Stimulated activated CD8-positive, alpha-beta memory T cell treated with anti-CD3 and anti-CD28 coated beads, Interleukin-7, amount 100 ng/mL, for 4 hours (primary cell): ENCODE measurements around the gene DBP.

Experiments used
- DNase-seq, 2 donors: peaks; one replicate each; pipeline ENCODE4 v3.0.0-alpha.2; 2020; ENCODE audit warnings: low read depth in 2 of 2

Gene DBP

DNA sequence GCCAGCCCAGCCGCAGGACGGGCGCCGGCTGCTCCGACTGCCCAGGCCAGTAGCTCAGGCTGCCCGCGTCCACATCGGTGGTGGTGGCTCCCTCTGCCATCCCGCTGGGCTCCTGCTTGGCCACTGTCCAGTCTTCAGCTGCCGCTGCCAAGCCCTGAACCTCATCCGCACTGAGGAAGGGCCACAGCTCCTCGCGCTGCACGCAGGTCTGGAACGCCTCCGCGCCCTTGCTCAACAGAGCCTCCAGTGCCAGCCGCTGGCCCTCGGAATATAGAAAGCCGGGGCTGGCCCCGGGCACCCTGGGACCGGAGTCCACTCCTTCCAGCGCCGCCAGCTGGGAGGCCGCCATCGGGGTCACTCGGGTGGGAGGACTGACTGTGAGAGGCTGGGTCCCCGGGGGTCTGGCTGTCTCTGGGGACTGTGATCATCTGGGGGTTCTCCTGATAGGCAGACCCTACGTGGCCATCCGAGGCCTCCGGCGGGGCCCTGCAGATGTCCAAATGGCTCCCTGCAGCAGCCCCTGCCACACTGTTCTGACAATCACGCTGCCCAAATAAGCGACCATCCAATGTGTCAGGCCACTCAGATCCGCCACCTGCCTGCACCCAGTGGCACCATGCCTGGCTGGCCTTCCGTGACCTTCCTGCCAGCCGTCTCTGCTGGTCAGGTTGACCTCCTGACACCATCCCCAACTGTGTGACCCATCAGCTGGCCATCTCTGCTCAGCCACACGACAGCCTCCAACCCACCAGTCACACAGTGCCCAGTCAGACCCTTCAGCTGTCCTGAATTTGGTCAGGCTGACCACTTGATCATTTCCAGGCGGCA, 23.9 kb downstream of the DBP start:
- no peak for DNase-seq

DNA sequence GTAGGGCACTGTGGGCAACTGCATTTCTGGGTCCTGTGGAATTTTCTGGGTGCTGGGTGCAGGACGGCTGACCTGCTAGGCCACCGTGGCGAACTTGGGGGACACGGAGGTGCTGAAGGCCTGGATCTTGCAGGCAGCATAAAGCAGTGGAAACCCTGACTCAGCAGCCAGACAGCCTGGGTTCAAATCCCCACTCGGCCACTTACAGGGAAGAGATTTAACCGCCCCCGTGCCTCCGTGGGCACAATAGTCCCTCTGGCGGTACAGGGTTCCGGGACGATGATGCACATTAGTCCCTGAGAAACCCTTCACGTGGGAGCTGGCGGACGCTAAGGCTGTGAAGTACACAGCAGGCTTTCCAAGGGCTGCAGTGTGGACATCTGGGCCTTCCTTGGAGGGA, 25.3 kb downstream of the DBP start:
- no peak for DNase-seq

DNA sequence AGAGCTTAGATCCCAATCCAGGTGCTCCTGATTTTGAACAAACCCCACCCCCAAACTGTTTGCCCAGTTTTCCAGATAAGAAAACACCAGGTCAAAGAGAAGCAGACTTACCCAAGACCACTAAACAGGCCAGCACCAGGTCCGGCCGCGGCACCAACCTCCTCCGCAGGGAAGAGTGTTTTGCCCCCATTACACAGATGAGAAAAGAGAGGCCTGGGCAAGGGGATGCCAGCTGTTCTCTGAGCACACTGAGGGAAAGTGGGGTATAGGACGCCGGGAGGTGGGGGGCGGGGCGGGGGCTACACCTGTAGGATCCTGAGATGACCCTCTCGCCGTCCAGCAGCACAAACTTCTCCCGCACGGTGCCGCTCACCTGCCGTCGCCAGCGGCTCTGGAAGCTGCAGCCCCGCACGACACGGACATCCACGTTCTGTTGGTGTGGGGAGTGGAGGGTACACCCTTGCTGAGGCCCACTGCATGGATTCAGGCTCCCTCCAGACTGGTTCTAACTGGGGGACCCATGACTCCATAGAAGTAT, 27.5 kb downstream of the DBP start:
- no peak for DNase-seq

DNA sequence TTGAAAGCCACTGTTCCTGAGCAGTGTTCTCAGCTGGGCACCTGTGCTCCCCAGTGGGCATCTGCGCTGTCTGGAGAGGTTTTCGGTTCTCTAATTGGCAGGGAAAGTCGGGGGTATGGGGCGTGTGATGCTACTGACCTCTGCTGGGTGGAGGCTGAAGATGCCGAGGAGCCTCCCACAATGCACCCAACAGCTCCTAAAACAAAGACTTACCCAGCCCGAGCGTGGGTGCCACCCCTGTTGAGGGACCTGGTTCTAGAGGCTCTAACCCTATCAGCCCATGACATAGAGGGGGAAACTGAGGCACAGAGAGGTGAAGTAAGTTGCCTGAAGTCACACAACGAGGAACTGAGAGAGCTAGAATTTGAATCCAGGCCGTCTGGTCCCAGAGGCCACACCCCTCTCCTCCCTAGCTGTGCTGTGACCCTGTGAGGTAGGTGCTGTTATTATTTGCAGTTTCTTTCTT, 28.3 kb downstream of the DBP start:
- peak in 1 of 2 donors; percentile 30 for DNase-seq

DNA sequence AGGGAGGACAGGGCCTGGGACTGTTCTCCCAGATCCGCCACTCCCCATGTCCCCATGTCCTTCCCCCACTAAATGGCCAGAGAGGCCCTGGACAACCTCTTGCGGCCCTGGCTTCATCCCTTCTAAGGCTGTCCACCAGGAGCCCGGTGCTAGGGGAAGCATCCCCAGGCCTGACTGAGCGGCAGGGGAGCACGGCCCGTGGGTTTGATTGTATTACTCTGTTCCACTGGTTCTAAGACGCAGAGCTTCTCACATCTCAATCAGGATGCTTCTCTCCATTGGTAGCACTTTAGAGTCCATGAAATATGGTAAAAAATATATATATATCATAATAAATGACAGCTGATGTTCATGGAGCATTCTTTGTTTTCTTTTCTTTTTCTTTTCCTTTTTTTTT, 29.8 kb downstream of the DBP start:
- DNase-seq = no peak

DNA sequence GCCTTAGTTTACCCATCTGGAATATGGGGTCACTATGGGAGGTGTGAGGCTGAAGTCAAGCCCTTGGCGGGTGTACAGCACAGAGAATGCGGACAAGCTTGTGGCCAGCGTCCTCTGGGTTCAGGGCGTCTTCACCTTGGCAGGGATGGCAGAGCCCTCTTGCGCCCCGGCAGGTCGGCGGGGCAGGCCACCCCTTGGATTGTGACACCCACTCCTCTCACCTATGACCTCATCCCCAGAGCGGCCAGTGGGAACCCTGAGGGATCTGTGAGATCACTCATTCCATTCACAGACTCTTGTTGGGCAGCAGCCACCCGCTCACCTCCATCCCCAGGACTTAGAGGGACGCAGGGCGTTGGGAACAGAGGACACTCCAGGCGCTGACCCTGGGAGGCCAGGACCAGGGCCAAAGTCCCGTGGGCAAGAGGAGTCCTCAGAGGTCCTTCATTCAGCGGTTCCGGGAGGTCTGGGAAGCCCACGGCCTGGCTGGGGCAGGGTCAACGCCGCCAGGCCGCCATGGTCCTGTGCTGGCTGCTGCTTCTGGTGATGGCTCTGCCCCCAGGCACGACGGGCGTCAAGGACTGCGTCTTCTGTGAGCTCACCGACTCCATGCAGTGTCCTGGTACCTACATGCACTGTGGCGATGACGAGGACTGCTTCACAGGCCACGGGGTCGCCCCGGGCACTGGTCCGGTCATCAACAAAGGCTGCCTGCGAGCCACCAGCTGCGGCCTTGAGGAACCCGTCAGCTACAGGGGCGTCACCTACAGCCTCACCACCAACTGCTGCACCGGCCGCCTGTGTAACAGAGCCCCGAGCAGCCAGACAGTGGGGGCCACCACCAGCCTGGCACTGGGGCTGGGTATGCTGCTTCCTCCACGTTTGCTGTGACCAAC, 30.5 kb downstream of the DBP start, which contains the start of gene SPACA4:
Gene SPACA4, plus strand, starts transcription at position 280 of the 896 bp plus-strand sequence. Its CDS starts 237 bp downstream, at position 517.
- DNase-seq = no peak

DNA sequence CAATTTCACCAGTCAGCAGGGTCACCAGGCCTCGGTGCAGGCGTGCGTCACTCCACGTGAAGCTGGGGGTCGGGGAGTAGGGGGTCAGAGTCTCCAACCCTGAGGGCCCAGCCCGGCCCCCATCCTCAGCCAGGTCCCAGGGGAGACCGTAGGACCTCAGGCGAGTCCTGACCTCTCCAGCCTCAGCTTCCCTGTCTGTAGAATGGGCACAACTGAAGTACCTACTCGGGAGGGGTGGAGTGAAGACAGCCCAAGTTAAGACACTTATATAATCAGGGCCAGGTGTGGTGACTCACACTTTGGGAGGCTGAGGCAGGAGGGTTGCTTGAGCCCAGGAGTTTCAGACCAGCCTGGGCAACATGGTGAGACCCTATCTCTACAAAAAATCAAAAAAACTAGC, 33.3 kb downstream of the DBP start:
- no peak for DNase-seq

DNA sequence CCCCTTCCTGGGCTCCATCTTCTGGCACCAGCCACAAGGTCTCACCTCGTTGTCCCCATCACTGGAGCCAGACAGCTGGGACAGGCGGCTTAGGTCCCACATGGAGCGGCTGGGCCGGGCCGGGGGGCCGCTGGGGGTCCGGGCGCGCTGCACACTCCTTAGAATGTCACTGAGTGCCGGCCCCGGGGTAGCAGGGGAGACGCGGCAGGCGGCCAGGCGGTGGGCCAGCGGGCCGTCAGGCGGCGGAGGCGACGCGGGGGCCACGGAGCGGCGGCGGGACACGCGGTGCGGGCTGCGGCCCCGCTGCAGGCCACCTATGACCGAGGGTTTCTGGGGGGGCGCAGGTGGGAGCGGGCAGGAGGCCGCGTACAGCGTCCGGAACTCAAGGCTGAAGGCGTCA, 33.7 kb downstream of the DBP start:
- no peak for DNase-seq

DNA sequence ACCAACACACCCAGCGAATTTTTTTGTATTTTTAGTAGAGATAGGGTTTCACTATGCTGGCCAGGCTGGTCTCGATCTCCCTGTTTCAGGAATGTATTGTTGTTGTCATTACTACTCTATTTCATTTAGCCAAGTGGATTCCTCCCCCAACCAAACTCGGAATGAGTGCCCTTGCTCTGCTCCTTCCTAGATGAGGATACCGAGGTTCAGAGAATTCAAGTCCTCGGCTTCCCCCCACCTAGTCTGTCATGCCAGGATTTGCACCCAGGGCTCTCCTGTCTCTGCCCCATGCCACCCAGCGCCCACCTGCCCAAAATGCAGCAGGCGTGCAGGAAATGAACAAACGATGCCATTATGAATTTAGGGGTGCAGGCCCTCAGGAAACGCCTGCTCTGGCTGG, 34.2 kb downstream of the DBP start:
- DNase-seq = no peak

DNA sequence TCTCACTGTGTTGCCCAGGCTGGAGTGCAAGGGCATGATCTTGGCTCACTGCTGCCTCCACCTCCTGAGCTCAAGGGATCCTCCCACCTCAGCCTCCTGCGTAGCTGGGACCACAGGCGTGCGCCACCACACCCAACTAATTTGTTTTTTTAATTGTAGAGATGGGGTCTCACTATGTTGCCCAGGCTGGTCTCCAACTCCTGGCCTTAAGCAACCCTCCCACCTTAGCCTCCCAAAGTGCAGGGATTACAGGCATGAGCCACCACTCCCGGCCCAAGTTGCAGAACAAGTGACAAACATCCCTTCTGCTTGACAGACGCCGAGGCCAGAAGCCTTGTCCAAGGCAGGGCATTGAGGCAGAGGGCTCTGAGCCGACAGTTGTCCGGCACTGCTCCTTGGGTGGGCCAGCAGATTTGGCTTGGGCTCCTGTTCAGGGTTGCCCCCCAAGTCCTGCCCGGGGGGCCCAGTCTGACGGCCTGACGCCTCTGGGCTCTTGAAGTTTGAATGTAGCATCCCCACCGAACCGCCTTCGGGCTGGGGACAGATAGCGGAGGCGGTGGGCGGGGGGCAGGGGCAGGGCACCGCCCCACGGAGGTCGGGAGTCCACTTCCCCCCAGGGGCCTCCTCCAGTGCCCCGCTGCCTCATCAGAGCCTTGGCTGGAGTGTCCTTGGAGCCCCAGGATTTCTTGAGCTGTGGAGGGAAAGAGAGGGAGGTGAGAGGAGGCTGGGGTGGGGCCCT, 36.3 kb downstream of the DBP start:
- DNase-seq = no peak

DNA sequence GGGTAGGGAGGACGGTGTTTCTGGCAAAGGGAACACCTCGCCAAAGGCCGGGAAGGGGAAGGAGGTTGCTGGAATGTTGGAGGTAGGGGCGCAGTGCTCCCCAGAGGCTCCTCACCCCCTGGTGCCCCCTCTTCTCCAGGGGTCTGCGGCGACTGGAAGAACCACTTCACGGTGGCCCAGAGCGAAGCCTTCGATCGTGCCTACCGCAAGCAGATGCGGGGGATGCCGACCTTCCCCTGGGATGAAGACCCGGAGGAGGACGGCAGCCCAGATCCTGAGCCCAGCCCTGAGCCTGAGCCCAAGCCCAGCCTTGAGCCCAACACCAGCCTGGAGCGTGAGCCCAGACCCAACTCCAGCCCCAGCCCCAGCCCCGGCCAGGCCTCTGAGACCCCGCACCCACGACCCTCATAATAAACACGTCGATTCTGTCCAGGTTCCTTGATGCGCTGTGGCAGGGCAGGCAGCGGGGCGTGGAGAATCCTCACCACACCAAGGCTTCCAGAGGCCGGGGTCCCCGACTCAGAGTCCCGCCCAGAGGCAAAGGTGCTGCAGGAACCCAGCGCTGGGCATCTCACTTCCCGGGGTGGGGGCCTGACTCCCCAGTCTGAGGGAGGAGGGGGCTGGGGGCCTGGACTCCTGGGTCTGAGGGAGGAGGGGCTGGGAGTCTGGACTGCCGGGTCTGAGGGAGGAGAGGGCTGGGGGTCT, 38.0 kb downstream of the DBP start:
- DNase-seq = no peak

DNA sequence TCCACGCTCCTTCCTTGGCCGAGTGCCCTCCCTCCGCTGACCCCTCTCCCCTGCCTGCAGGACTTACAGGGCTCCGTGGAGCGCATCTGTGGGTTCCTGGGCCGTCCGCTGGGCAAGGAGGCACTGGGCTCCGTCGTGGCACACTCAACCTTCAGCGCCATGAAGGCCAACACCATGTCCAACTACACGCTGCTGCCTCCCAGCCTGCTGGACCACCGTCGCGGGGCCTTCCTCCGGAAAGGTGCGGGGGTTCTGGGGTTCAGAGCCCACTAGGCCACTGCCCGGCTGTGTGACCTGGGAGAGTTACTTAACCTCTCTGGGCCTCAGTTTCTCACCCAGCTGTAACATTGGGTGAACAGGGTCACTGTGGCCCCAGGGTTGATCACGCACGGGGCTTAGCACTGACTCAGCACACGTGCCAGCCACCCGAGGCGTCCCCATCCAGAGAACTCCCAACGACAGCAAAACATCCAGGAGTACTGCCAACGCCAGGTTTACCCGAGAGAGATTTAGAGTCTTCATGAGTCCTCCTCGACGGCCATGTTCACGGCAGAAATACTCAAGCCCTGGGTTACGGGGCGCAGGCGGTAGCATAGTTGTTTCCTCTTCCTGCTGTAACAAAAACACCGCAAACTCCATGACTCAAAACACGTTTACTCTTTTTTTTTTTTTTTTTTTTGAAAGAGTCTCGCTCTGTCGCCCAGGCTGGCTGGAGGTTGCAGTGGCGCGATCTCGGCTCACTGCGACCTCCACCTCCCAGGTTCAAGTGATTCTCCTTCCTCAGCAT, 40.3 kb downstream of the DBP start:
- DNase-seq = no peak

DNA sequence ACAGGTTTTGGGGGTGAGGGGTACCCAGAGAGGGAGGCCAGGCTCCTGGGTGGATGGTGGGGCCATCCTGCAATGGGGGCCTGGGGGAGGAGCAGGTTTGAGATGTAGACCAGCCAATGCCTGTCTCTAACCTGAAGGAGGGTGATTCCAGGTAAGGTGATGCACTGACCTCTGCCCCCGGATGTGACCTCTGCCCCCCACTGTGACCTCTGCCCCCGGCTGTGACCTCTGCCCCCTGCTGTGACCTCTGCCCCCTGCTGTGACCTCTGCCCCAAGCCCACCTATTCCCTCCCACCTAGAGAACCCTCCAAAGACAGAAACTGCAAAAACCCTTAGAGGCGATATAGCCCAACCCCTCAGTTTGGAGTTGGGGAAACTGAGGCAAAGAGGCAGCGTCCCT, 40.9 kb downstream of the DBP start:
- DNase-seq = no peak

DNA sequence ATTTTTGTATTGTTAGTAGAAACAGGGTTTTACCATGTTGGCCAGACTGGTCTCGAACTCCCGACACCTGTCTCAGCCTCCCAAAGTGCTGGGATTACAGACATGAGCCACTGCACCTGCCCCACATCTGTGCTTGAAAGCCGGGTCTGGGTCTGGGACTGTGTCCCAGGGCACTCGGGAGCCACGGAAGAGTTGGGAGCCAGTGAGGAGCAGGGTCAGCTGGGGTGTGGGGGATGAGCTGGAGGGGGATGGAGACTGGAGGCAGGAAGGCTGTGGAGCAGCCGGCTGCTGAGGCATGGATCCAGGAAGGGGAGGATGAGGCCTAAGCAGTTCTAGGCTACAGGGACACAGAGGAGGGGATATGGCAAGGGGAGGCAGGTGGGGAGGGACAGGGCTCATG, 41.3 kb downstream of the DBP start:
- no peak for DNase-seq

DNA sequence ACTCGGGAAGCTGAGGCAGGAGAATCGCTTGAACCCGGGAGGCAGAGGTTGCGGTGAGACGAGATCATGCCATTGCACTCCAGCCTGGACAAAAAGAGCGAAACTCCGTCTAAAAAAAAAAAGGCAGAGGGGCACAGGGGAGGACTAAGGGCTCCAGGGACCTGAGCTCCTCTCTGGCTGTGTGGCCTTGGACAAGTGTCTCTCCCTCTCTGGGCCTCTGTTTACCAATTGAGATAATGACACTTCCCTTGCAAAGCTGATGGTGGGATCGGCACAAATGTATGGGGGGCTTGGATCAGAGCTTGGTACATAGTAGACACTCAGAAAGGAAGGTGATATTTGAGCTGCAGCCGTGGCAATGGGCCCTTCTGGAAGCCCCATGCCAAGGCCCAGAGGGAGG, 42.0 kb downstream of the DBP start:
- no peak for DNase-seq

DNA sequence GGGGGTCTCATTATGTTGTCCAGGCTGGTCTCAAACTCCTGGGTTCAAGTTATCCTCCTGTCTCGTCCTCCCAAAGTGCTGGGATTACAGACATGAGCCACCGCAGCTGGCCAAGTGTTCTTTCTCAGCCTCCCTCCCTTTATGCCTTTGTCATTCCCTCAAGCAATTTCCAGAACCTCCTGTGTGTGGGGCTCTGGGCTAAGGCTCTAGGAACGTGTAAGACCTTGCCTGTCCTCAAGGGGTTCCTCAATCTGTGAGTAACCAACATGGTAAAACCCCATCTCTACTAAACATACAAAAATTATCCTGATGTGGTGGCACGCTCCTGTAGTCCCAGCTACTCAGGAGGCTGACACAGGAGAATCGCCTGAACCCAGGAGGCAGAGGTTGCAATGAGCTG, 46.2 kb downstream of the DBP start:
- no peak for DNase-seq

DNA sequence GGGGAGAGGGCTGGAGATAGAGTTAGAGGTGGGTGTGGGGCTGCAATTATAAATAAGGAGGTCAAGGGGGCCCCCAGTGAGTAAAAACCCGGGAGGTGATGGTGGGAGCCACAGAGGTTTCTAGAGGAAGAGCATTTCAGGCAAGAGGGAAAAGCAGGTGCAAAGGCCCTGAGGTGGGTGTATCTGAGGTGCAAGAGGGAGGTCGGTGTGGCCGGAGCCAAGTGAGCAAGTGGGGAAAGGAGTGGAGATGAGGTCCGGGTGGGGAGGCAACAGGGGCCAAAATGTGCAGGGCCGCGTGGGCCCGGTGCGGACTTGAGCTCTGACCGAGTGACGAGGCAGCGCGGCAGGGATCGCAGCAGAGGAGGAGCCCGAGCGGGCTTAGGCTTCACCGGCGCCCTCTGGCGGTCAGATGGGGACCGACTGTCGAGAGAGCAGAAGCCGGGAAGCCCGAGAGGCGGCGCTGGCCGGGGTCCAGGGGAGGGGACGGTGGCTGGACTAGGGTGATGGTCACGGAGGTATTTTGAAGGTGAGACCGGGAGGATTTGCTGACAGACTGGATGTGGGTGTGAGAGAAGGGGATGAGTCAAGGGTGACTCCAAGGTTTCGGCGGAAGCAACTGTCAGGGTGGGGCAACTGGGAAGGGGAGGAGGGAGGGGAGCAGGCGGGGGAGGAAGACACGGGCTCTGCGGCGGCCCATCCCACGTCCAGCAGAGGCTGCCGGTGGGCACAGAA, 48.3 kb downstream of the DBP start:
- DNase-seq = peak; percentile 53 to 68

DNA sequence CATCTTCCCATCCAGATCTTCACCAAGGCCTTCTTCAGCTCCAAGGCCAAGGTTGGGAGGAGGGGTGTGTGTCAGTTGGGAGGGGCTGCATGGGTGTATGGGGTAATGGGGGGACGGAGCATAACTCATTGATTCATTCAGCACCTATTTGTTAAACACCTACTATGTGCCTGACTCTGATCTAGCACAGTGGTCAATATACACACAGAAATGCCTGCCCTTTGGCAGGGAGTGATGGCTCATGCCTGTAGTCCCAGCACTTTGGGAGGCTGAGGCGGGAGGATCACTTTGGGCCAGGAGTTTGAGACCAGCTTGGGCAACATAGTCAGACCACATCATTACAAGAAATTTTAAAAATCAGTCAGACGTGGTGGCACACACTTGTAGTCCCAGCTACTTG, 49.8 kb downstream of the DBP start:
- DNase-seq = no peak

DNA sequence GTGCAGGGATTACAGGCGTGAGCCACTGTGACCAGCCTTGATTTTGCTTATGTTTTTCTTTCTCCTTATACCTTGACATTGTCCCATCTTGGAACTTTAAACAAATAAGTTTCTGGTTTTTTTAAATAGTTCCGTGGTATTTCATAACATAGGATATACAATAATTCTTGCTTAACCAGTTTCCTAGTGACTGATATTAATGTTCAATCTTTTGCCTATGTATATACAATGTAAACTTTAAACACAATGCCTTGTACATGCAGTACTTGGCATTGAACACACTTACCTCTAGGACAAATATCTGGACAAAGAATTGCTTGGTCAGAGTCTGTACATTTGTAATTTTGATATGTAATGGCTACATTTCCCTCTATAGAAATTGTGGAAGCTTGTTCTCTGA, 55.0 kb downstream of the DBP start:
- DNase-seq = no peak
